GM12875 (cell line): ENCODE measurements around the gene ISM2.
"Not testable (repeated sequence)": the region's sequence is repeated elsewhere in the genome, so short reads cannot be mapped to it uniquely, and the experiment has no call there.

Source experiments
- H3K4me3 ChIP-seq: one replicate; pipeline ENCODE4 v1.5.1; 2011; ENCODE audit warnings: low read depth, low read length, control low read depth
- CTCF ChIP-seq: IDR thresholded peaks from 2 replicates; pipeline ENCODE4 v1.5.1; 2011; ENCODE audit warnings: low read depth, mild to moderate bottlenecking, control low read depth, inconsistent platforms, low read length, moderate library complexity, borderline replicate concordance; ENCODE audit not compliant: insufficient read depth

Gene ISM2

GRCh38 chr14:77541905-77542304 is 43.3 kb upstream of the ISM2 start:
- H3K4me3 ChIP-seq = no peak overlapping the region
- TF ChIP-seq CTCF = no peak

- not testable (repeated sequence) for H3K4me3 ChIP-seq
Measured at GRCh38 chr14:77536951-77537350, 38.3 kb upstream of the ISM2 start.

GRCh38 chr14:77531071-77531470 is 32.5 kb upstream of the ISM2 start:
- no peak overlapping the region for H3K4me3 ChIP-seq

GRCh38 chr14:77529963-77530362 is 31.3 kb upstream of the ISM2 start:
- H3K4me3 ChIP-seq = no peak overlapping the region
- TF ChIP-seq CTCF = no peak

More at GRCh38 chr14:77531071-77531470, 32.5 kb upstream of the ISM2 start:
- no peak for TF ChIP-seq CTCF

GRCh38 chr14:77529213-77529612 is 30.6 kb upstream of the ISM2 start:
- TF ChIP-seq CTCF = no peak
- H3K4me3 ChIP-seq = no peak overlapping the region

GRCh38 chr14:77528701-77529100 is 30.1 kb upstream of the ISM2 start:
- H3K4me3 ChIP-seq = not testable (repeated sequence)

- no peak overlapping the region for H3K4me3 ChIP-seq
- TF ChIP-seq CTCF = no peak
Measured at GRCh38 chr14:77526266-77526665, 27.6 kb upstream of the ISM2 start.

- H3K4me3 ChIP-seq = no peak overlapping the region
- TF ChIP-seq CTCF = no peak
Measured at GRCh38 chr14:77524536-77524935, 25.9 kb upstream of the ISM2 start.
